PC-3 (cell line): ENCODE results near the gene RBM12. TPM values are rescaled to one million over a fixed set of nuclear protein-coding genes. Genes with fewer than 3 reads are reported as not detected.

Experiments used
- ATAC-seq: fragments of 200-7000 bp; cut with Tn5 transposase; 2 replicates; pipeline ENCODE4 v1.9.1; 2020; ENCODE audit warnings: mild to moderate bottlenecking, moderate library complexity
- BruUV-seq: library from RNA; stranded (reverse); fragments of 400-500 nt; replicated peaks from 2 replicates; lab custom pipeline; 2021; lab: Mats Ljungman, UMichigan
- CTCF ChIA-PET: fragments of 300-600 bp; sonication (Branson Sonifier 250); formaldehyde crosslinking; loops from one replicate; lab custom pipeline; 2022; ENCODE audit warnings: antibody characterized with exemption; lab: Charles Lee
- POLR2A ChIA-PET: fragments of 300-600 bp; sonication (Branson Sonifier 250); formaldehyde crosslinking; loops from one replicate; lab custom pipeline; 2022; ENCODE audit warnings: antibody characterized with exemption; ENCODE audit not compliant: unreplicated experiment; lab: Charles Lee
- DNase-seq: peaks from one replicate; pipeline ENCODE4 v3.0.0-alpha.2; 2015
- H2AFZ ChIP-seq: fragments of 300-600 bp; sonication (generic); 2 replicates; pipeline ENCODE4 v1.6.0; 2016; ENCODE audit warnings: antibody characterized with exemption, low read length
- H3F3A ChIP-seq: fragments of 300-600 bp; sonication (generic); one replicate; pipeline ENCODE4 v1.6.0; 2017; ENCODE audit warnings: antibody characterized with exemption, low read length, control low read depth, mild to moderate bottlenecking; ENCODE audit not compliant: unreplicated experiment
- H3K27ac ChIP-seq: fragments of 300-600 bp; sonication (generic); 2 replicates; pipeline ENCODE4 v1.5.1; 2016; ENCODE audit warnings: mild to moderate bottlenecking, low read length
- H3K27me3 ChIP-seq: fragments of 300-600 bp; sonication (generic); 2 replicates; pipeline ENCODE4 v1.6.1; 2016; ENCODE audit warnings: low read length, mixed read lengths
- H3K36me3 ChIP-seq: fragments of 300-600 bp; sonication (generic); 2 replicates; pipeline ENCODE4 v1.6.1; 2016; ENCODE audit warnings: low read depth, mixed run types, low read length, mixed read lengths
- H3K4me1 ChIP-seq: fragments of 300-600 bp; sonication (generic); 2 replicates; pipeline ENCODE4 v1.5.1; 2016; ENCODE audit warnings: low read length; ENCODE audit not compliant: insufficient read depth
- H3K4me2 ChIP-seq: fragments of 300-600 bp; sonication (generic); 2 replicates; pipeline ENCODE4 v1.6.0; 2016; ENCODE audit warnings: low read length
- H3K4me3 ChIP-seq: fragments of 300-600 bp; sonication (generic); 2 replicates; pipeline ENCODE4 v1.5.1; 2016; ENCODE audit warnings: mild to moderate bottlenecking, low read length, mixed read lengths
- H3K79me2 ChIP-seq: fragments of 300-600 bp; sonication (generic); 2 replicates; pipeline ENCODE4 v1.6.1; 2017; ENCODE audit warnings: low read length, mixed read lengths
- H3K9ac ChIP-seq: fragments of 300-600 bp; sonication (generic); 2 replicates; pipeline ENCODE4 v1.6.0; 2016; ENCODE audit warnings: mild to moderate bottlenecking, low read length
- H3K9me2 ChIP-seq: fragments of 300-600 bp; sonication (generic); replicated peaks from 2 replicates; pipeline ENCODE4 v1.6.1; 2016; ENCODE audit warnings: mixed run types, low read length, mixed read lengths
- H3K9me3 ChIP-seq: fragments of 300-600 bp; sonication (generic); 2 replicates; pipeline ENCODE4 v1.6.1; 2016; ENCODE audit warnings: low read length, mixed read lengths
- H4K20me1 ChIP-seq: fragments of 300-600 bp; sonication (generic); 2 replicates; pipeline ENCODE4 v1.6.1; 2016; ENCODE audit warnings: low read length, mixed read lengths
- CTCF ChIP-seq: fragments of 300-600 bp; sonication (generic); conservative IDR thresholded peaks from 2 replicates; pipeline ENCODE4 v1.5.1; 2017; ENCODE audit warnings: antibody characterized with exemption, low read depth, mild to moderate bottlenecking, low read length
- EZH2 ChIP-seq: fragments of 300-600 bp; sonication (generic); IDR thresholded peaks from one replicate; pipeline ENCODE4 v1.6.1; 2017; ENCODE audit warnings: antibody characterized with exemption, mild to moderate bottlenecking, low read length; ENCODE audit not compliant: unreplicated experiment
- EZH2phosphoT487 ChIP-seq: fragments of 300-600 bp; sonication (generic); IDR thresholded peaks from 2 replicates; pipeline ENCODE4 v1.6.1; 2018; ENCODE audit warnings: mild to moderate bottlenecking, antibody characterized with exemption, low read length, borderline replicate concordance
- intact Hi-C: fragments of 100-400 bp; cut with micrococcal nuclease; formaldehyde crosslinking; loops from 2 replicates; pipeline ENCODE4 v1.9.0; 2023
- total RNA-seq: library from RNA; depleted of rRNA; stranded (reverse); fragments of >200 nt; gene quantifications from 2 replicates; pipeline ENCODE4 v1.2.3, GENCODE V29; 2014

The RBM12 gene
- total RNA-seq, 1 experiment from 2014 or later: 53.6 TPM

GRCh38 chr20:35616465-35617396 lies 48.0 kb downstream of the RBM12 start:
- peak overlapping the region; percentile 99 for H3K4me2 ChIP-seq
- intact Hi-C loops: loop anchor here (2.0 to 5.0 kb wide), 2 partner anchors 100 to 154 kb away; no protein-coding TSS in a partner anchor
- H3K27me3 ChIP-seq: no peaks in the 10 kb centered on the region
- BruUV-seq: TSS peak; percentile 77
- peaks cover 32% of the 10 kb centered on the region; the same call in 1 of the 2 replicates for H3K4me1 ChIP-seq
- H3K9me2 ChIP-seq: no peaks in the 10 kb centered on the region
- H2AFZ ChIP-seq: peak overlapping the region; percentile 75
- H3K9ac ChIP-seq: peak overlapping the region; percentile 73
- no peaks in the 10 kb centered on the region for H4K20me1 ChIP-seq
- peak overlapping the region; percentile 83 for H3K27ac ChIP-seq
- peak overlapping the region; percentile 77 for H3K4me3 ChIP-seq
- ChIA-PET POLR2A (interaction anchor here (0.6 to 1.4 kb wide), 2 partner anchors 100 to 110 kb away, joined by 3 to 4 read pairs; no protein-coding TSS in a partner anchor), CTCF (interaction anchor here (0.6 to 0.7 kb wide), 2 partner anchors 18 to 102 kb away, joined by 4 to 5 read pairs; no protein-coding TSS in a partner anchor)
- 0 out of 2 replicates have a peak, but pooled peaks cover 6% of the 10 kb centered on the region for H3K36me3 ChIP-seq
- peaks cover 15% of the 10 kb centered on the region for H3K79me2 ChIP-seq
- ATAC-seq (peak; percentile 51), DNase-seq (peak; percentile 91)
- H3F3A ChIP-seq: no peaks in the 10 kb centered on the region
- TF ChIP-seq EZH2phosphoT487 (no peak), CTCF (no peak), EZH2 (no peak)
- no peaks in the 10 kb centered on the region for H3K9me3 ChIP-seq

GRCh38 chr20:35615667-35616464 lies 48.8 kb downstream of the RBM12 start, which contains the start of gene SPAG4:
Gene SPAG4, plus strand, starts transcription at chr20:35615829. Its CDS starts 175 bp downstream, at chr20:35616004.
- TF ChIP-seq EZH2phosphoT487 (no peak), CTCF (no peak), EZH2 (no peak)

More at GRCh38 chr20:35615667-35616464, 48.8 kb downstream of the RBM12 start, which contains the start of gene SPAG4:
- intact Hi-C loops: loop anchor here (2.0 to 5.0 kb wide), 2 partner anchors 99 to 154 kb away; no protein-coding TSS in a partner anchor
- Histone ChIP-seq H3K4me2 (peak within 1 kb of the TSS; percentile 99), H3K9me3 (no peaks in the 10 kb centered on the region), H4K20me1 (no peaks in the 10 kb centered on the region), H2AFZ (peak within 1 kb of the TSS; percentile 83), H3K9me2 (no peaks in the 10 kb centered on the region), H3K4me3 (peak within 1 kb of the TSS; percentile 77), H3K27ac (peak within 1 kb of the TSS; percentile 86), H3K9ac (peak within 1 kb of the TSS; percentile 78), H3K4me1 (peaks cover 32% of the 10 kb centered on the region; the same call in 1 of the 2 replicates), H3K36me3 (0 out of 2 replicates have a peak, but pooled peaks cover 3% of the 10 kb centered on the region), H3K27me3 (no peaks in the 10 kb centered on the region), H3K79me2 (peaks cover 15% of the 10 kb centered on the region), H3F3A (no peaks in the 10 kb centered on the region)
- ChIA-PET POLR2A (interaction anchor here (0.6 to 1.4 kb wide), 4 partner anchors 60 to 1255 kb away, joined by 3 to 16 read pairs (median 4); no protein-coding TSS in a partner anchor), CTCF (interaction anchor here (0.6 to 0.7 kb wide), 4 partner anchors 9 to 152 kb away, joined by 3 to 11 read pairs (median 6); no protein-coding TSS in a partner anchor)
- ATAC-seq (peak; percentile 71), DNase-seq (peak; percentile 100)
- no TSS peak for BruUV-seq
